IPS DF 19.7 (cell line): ENCODE data around the gene KLRK1.
"Not testable (repeated sequence)": the region's sequence is repeated elsewhere in the genome, so short reads cannot be mapped to it uniquely, and the experiment has no call there.

Source experiments
- DNase-seq: peaks from one replicate; pipeline ENCODE4 v3.0.0-alpha.2; 2013; ENCODE audit warnings: low read depth, low spot score

The KLRK1 gene

DNA sequence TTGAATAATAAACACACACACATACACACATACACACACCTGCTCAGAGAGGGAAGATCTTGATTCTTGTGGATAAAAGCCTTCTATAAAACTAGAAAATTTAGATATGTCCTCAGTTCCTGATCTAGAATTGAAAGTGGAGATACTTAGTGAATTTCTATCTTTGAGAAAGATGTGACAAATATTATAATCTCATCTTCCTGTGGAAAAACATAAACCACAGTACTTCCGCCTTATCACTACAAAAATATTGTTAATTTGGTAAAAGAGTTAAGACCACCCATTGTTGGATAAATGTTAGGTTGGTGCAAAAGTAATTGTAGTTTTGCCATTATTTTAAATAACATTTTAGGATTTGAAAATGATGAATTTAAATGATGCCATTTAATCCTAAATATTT, at the start of gene KLRK1:
KLRK1 (minus strand) TSS at position 138 of the 400 bp plus-strand sequence. CDS start 1,231 bp downstream, outside the sequence.
- DNase-seq = no peak

DNA sequence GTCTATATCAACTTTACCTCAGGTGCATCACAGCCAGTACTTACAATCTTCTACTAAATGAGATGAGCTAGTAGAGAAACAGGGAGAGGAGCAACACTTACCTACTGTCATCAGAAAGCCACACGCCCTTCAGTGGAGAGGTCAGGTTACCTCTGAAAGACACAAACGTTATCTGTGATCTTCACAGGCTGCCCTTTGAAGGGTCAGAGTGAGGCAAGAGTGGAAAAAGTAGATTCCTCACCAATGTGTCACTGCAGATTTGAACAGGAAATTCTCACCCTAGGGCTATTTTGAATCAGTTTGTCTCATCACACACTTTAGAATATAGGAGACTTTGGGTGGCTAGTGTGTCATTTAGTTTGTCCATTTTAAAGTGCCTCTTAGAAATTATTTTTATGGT, 47.8 kb upstream of the KLRK1 start:
- DNase-seq = not testable (repeated sequence)

DNA sequence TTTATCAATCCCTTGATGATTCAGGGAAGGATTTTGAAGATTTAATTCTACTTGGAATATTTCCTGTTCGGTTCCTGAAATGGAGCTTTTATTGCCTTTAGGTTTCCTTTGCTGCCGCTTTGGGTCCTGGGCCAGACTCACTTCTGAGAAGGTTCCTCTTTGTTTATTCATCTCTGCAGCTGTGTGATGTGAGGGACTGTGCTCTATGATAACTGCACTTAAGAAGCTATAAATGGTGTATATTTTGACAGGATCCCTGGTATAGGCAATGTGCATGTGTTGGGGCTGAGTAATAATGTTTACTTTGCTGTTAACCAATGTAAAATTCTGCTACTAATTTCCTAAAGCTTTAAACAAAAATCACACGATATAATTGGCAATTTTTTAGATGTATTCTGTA, 46.0 kb upstream of the KLRK1 start, which contains the start of gene KLRC2:
KLRC2 (minus strand) TSS at position 195 of the 400 bp plus-strand sequence; CDS start at position 171, 24 bp downstream.
- not testable (repeated sequence) for DNase-seq

- DNase-seq = not testable (repeated sequence)
Measured at GRCh38 chr12:10430623-10431022, 40.8 kb upstream of the KLRK1 start.

- DNase-seq = not testable (repeated sequence)
Measured at GRCh38 chr12:10425938-10426337, 36.1 kb upstream of the KLRK1 start.

GRCh38 chr12:10424260-10424899, 34.5 kb upstream of the KLRK1 start:
- DNase-seq = not testable (repeated sequence)

DNA sequence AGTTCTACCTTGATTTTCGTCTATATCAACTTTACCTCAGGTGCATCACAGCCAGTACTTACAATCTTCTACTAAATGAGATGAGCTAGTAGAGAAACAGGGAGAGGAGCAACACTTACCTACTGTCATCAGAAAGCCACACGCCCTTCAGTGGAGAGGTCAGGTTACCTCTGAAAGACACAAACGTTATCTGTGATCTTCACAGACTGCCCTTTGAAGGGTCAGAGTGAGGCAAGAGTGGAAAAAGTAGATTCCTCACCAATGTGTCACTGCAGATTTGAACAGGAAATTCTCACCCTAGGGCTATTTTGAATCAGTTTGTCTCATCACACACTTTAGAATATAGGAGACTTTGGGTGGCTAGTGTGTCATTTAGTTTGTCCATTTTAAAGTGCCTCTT, 32.3 kb upstream of the KLRK1 start:
- DNase-seq = not testable (repeated sequence)

- DNase-seq = not testable (repeated sequence)
Measured at GRCh38 chr12:10420334-10420733, 30.5 kb upstream of the KLRK1 start, which contains the start of gene KLRC3. KLRC3 (minus strand) TSS chr12:10420595; CDS start chr12:10420550, 45 bp downstream.

- no peak for DNase-seq
Measured at GRCh38 chr12:10409392-10409791, 19.6 kb upstream of the KLRK1 start, which contains the start of gene KLRC4. KLRC4 (minus strand) TSS chr12:10409757; CDS start chr12:10409575, 182 bp downstream.

DNA sequence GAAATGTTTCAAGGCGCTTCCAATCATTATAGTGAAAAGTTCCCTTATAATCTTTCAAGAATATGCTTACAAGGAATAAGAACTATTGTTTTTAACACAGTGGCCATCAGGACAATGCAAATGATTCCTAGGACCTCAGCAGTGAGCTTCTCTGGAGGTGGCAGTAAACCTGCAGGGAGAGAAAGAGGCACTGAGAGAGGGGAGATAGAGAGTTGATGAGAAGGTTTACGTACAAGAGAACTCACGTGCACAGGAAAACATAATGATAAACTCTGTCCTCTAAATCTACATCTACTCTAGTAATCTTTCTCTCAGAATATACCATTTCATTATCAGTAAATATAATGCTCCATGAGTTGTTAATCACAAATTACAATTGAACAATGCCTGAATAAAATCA, 19.0 kb upstream of the KLRK1 start:
- DNase-seq = no peak

DNA sequence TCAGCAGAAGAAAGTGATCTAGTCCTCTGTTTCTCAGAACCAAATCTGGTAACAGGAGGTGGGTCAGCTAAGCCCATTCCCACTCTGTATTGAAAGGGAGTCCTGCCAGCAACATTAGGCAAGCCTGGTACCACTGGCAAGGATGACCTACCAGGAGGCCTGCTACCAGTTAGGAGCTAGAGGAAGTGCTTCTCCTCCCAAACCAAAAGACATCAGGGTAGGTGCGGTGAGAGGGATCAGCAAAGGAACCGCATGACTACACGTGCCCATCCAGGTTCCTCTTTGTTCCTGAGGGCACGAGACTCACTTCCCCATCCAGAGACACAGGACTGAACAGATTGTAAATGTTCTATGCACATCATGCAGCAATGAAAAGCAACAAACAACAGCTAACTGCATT, 16.9 kb upstream of the KLRK1 start:
- no peak for DNase-seq

DNA sequence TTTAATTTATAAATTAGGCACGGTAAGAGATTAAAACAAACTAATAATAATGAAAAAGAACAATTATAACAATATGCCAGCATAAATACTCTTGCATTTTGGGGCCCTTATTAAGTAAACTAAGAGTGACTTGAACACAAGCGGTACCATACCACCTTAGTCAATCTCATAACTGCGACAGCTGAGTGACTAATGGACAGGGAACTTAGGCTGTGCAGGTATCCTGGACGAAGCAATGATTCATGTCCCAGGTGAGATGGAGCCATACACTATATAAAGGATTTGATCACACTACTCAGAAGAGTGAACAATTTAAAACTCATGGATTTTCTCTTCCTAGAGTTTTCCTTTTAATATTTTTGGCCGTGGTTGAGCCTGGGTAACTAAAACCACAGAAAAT, 15.5 kb upstream of the KLRK1 start:
- no peak for DNase-seq

GRCh38 chr12:10404798-10405197, 15.0 kb upstream of the KLRK1 start:
- no peak for DNase-seq

GRCh38 chr12:10400829-10401228, 11.0 kb upstream of the KLRK1 start:
- DNase-seq = no peak

GRCh38 chr12:10398168-10398567, 8.3 kb upstream of the KLRK1 start:
- DNase-seq = no peak

GRCh38 chr12:10397296-10397695, 7.5 kb upstream of the KLRK1 start:
- no peak for DNase-seq

DNA sequence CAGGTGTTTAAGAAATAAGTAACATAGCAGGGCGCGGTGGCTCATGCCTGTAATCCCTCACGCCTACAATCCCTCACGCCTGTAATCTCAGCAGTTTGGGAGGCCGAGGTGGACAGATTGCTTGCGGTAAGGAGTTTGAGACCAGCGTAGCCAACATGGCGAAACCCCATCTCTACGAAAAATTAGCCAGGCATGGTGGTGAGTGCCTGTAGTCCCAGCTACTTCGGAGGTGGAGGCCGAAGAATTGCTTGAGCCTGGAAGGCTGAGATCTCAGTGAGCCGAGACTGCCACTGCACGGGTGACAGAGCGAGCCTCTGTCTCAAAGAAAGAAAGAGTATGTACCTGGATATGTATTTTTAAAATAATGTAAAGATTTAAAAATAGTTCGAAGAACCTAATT, 6.3 kb upstream of the KLRK1 start:
- DNase-seq = not testable (repeated sequence)

GRCh38 chr12:10395390-10395998, 5.7 kb upstream of the KLRK1 start:
- no peak for DNase-seq

DNA sequence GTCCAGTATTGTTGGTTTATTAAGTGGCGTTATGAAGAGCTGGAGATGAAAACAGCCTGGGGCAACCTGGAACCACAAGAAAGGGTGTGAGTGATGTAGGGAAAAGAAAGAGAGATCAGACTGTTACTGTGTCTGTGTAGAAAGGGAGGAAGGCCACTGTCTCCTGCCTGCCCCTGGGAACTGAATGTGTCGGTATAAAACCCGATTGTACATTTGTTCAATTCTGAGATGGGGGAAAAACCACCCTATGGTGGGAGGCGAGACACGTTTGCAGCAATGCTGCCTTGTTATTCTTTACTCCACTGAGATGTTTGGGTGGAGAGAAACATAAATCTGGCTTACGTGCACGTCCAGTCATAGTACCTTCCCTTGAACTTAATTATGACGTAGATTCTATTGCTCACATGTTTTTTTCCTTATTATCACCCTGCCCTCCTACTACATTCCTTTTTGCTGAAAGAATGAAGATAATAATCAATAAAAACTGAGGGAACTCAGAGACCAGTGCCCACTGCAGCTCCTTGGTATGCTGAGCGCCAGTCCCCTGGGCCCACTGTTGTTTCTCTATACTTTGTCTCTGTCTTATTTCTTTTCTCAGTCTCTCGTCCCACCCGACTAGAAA, 4.8 kb upstream of the KLRK1 start:
- DNase-seq = not testable (repeated sequence)

- DNase-seq = no peak
Measured at GRCh38 chr12:10393291-10393690, 3.5 kb upstream of the KLRK1 start.

- no peak for DNase-seq
Measured at GRCh38 chr12:10392394-10392930, 2.6 kb upstream of the KLRK1 start.

DNA sequence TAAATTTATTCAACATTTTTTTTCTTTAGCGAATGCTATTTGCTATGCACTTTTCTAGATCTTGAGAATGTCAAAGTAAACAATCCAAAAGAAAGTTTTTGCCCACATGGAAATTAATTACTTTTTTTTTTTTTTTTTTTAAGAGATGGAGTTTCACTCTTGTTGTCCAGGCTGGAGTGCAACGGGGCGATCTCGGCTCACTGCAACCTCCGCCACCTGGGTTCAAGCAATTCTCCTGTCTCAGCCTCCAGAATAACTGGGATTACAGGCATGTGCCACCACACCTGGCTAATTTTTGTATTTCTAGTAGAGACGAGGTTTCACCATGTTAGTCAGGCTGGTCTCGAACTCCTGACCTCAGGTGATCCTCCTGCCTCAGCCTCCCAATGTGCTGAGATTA, 1.1 kb upstream of the KLRK1 start:
- not testable (repeated sequence) for DNase-seq
